Esophagus squamous epithelium (tissue), 5 donors: ENCODE measurements around the gene MEX3C. TPM values are rescaled to one million over a fixed set of nuclear protein-coding genes. Genes with fewer than 3 reads are reported as not detected.

ENCODE experiments used
- DNase-seq: peaks from one replicate; lab custom pipeline; 2025; lab: John Stamatoyannopoulos, UW
- H3K27ac ChIP-seq, 4 donors: fragments of 200-600 bp; sonication (generic); one replicate each; pipeline ENCODE4 v1.5.1; 2016 to 2019; ENCODE audit warnings: mild to moderate bottlenecking in 1 of 4
- H3K27me3 ChIP-seq, 4 donors: fragments of 200-600 bp; sonication (generic); 1 replicate in 3 of 4; 2 replicates in 1 of 4; pipeline versions ENCODE4 v1.5.1 to v1.6.0; 2017 to 2021; ENCODE audit warnings: antibody characterized with exemption in 1 of 4
- H3K36me3 ChIP-seq, 3 donors: fragments of 200-600 bp; sonication (generic); one replicate each; pipeline ENCODE4 v1.5.1; 2016 to 2019
- H3K4me1 ChIP-seq, 3 donors: fragments of 200-600 bp; sonication (generic); one replicate each; pipeline ENCODE4 v1.5.1; 2017 to 2019
- H3K4me3 ChIP-seq, 4 donors: fragments of 200-600 bp; sonication (generic); 1 replicate in 3 of 4; 2 replicates in 1 of 4; pipeline ENCODE4 v1.5.1; 2016 to 2019; ENCODE audit warnings: mild to moderate bottlenecking in 2 of 4, moderate library complexity in 1 of 4
- H3K9me3 ChIP-seq, 3 donors: fragments of 200-600 bp; sonication (generic); one replicate each; pipeline ENCODE4 v1.5.1; 2016 to 2019
- CTCF ChIP-seq, 6 experiments: fragments of 450-650 bp in 4 of 6; fragments of 200-600 bp in 2 of 6; sonication (generic) in 2 of 6; IDR thresholded peaks; one replicate each; pipeline ENCODE4 v1.5.1; 2016 to 2019; ENCODE audit warnings: antibody characterized with exemption in 6 of 6, mild to moderate bottlenecking in 4 of 6, moderate library complexity in 4 of 6
- POLR2A ChIP-seq, 4 donors: fragments of 450-650 bp; IDR thresholded peaks; one replicate each; pipeline ENCODE4 v1.6.1; 2017; ENCODE audit warnings: antibody characterized with exemption in 4 of 4, mild to moderate bottlenecking in 4 of 4, moderate library complexity in 3 of 4
- WGBS, 2 donors: methylation state at CpG; one replicate each; pipeline ENCODE4 v1.1.5; 2018; 5-methylcytosine and 5-hydroxymethylcytosine counted together
- intact Hi-C: fragments of 100-400 bp; cut with DNase I; formaldehyde crosslinking; loops from one replicate; pipeline ENCODE4 v1.15.0; 2022
- total RNA-seq, 4 donors: library from RNA; depleted of rRNA; stranded (reverse); fragments of >200 nt; gene quantifications; one replicate each; pipeline ENCODE4 v1.1.0, GENCODE V29; 2016
- donor health status: DM: yes; HTN: yes; CAD: no.

The MEX3C gene
- total RNA-seq, 4 donors from 2014 or later: 13.5 to 26.5 (median 21.4) TPM

DNA sequence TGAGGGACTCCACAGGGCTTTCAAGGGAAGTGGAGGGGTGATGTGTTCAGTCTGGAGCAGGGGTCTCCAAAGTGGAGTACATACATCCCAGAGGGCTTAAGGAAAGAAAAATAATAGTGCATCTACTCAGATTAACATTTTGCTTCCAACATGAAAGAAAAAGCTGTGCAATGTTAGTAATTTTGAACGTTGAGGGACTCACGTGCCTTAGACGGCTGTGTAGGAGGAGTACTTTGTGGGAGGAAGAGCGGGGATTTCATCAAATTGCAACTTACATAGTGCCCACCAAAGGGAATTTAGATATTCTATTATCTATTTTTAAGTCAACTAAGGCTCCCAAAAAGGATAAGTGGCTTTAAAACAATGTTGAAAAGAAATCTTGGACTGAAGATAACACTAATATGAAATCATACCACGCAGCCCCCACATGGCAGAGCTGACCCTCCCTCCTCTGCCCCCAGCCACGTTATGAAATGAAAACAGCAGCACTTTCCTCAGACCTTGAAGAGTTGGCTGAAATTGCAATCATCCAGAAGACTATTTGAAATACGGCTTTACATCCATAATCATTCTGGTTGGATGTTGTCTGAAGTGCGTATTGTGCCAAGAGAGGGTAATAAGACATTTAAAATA lies 42.9 kb downstream of the MEX3C start:
- intact Hi-C loops: no loop called here
- 62 to 65% methylated on average over 8 of the region's 8 CpGs for WGBS, 2 donors
- Histone ChIP-seq H3K4me1 (no peaks in the 10 kb centered on the region), H3K36me3 (no peaks in the 10 kb centered on the region), H3K27ac (no peak overlapping the region), H3K9me3 (no peaks in the 10 kb centered on the region), H3K4me3 (no peak overlapping the region), H3K27me3 (no peaks in the 10 kb centered on the region)
- DNase-seq: no peak
- TF ChIP-seq POLR2A (IDR thresholded peaks at IDR 0.05) (no peak), CTCF (IDR thresholded peaks at IDR 0.05) (no peak)

- intact Hi-C loops: no loop called here
- no peaks in the 10 kb centered on the region for H3K4me1 ChIP-seq
- WGBS, 2 donors: 50 to 62% methylated on average over 11 to 14 of the region's 19 CpGs
- peak overlapping the region in 1 of 4 donors; percentile 35 for H3K4me3 ChIP-seq
- H3K27ac ChIP-seq: no peak overlapping the region
- no peaks in the 10 kb centered on the region for H3K9me3 ChIP-seq
- DNase-seq: no peak
- TF ChIP-seq CTCF (IDR thresholded peaks at IDR 0.05): no peak
- peak in 1 of 4 donors; percentile 38 for TF ChIP-seq POLR2A (IDR thresholded peaks at IDR 0.05)
- no peaks in the 10 kb centered on the region for H3K36me3 ChIP-seq
- H3K27me3 ChIP-seq: no peaks in the 10 kb centered on the region
Measured at GRCh38 chr18:51153659-51154371, 43.7 kb downstream of the MEX3C start.

DNA sequence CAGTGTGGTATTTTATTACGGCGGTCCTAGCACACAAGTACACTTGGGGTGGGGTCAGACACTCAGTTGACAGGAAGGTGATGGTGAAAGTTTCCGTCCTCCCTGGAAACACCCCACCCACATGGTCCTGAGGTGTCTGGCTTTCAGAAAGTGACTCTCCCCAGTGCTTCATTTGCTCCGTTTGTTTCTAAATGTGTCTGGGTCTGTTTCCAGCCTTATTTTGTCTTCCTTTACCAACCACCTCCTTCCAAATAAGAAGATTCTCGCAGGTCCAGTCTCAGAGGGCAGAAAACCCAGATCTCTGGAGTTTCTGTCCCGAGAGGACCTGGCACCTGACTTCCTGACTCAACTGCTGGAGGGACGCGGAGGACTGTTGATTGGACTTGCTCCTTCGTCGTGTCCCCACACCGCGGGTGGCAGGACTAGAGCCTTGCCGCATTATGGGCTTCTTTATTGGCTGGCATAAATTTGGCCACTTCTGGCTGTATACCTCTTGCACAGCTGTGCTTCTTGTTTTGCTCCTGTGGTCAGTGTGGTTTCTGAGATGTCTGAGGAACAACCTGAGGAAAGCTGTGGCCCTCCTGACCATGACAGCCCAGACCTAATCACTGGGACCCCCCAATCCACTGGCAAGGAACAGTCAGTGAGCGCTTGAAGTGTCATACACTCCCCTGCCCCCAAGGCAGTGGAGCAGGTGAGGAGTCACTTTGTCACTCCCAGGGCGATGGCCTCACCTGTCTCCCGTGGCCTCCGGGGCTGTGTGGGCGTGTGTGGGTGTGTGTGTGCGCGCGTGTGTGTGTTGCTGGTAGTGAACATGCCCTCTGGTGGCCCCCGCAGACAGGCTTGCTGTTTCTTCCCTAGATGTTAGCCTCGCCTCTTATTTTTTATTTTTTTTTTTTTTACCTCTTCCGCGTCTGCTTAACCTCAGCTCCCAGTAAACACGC lies 45.6 kb downstream of the MEX3C start:
- DNase-seq: no peak
- Histone ChIP-seq H3K36me3 (no peaks in the 10 kb centered on the region), H3K27me3 (no peaks in the 10 kb centered on the region), H3K27ac (peak overlapping the region in 1 of 4 donors; percentile 34), H3K9me3 (no peaks in the 10 kb centered on the region), H3K4me1 (no peaks in the 10 kb centered on the region), H3K4me3 (no peak overlapping the region)
- 69 to 75% methylated on average over 17 to 20 of the region's 26 CpGs for WGBS, 2 donors
- TF ChIP-seq CTCF (IDR thresholded peaks at IDR 0.05): no peak
- peak in 1 of 4 donors; percentile 13 for TF ChIP-seq POLR2A (IDR thresholded peaks at IDR 0.05)
- intact Hi-C loops: no loop called here

DNA sequence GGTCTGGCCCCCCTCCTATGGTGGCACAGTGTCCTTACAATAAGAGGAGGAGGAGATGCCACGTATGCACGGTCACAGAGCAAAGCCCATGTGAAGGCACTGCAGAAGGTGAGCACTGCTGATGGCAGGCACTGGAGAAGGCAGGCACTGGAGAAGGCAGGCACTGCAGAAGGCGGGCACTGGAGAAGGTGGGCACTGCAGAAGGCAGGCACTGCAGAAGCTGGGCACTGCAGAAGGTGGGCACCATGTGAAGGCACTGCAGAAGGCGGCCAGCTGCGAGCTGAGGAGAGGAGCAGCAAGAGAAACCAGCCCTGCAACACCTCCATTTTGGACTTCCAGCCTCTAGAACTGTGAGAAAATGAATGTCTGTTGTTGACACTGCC lies 46.3 kb downstream of the MEX3C start:
- no peak overlapping the region for H3K4me3 ChIP-seq
- no peaks in the 10 kb centered on the region for H3K36me3 ChIP-seq
- no peaks in the 10 kb centered on the region for H3K9me3 ChIP-seq
- DNase-seq: no peak
- intact Hi-C loops: no loop called here
- no peaks in the 10 kb centered on the region for H3K27me3 ChIP-seq
- TF ChIP-seq CTCF (IDR thresholded peaks at IDR 0.05): no peak
- TF ChIP-seq POLR2A (IDR thresholded peaks at IDR 0.05): no peak
- no peaks in the 10 kb centered on the region for H3K4me1 ChIP-seq
- H3K27ac ChIP-seq: no peak overlapping the region
- 85 to 92% methylated on average over 3 to 5 of the region's 5 CpGs for WGBS, 2 donors
